Iris pigment epithelial cell (primary cell): ENCODE results near the gene ATP6V1C2.

ENCODE experiments used
- DNase-seq: peaks from one replicate; pipeline ENCODE4 v3.0.0-alpha.2; 2011; ENCODE audit warnings: low read depth

Gene ATP6V1C2

DNA sequence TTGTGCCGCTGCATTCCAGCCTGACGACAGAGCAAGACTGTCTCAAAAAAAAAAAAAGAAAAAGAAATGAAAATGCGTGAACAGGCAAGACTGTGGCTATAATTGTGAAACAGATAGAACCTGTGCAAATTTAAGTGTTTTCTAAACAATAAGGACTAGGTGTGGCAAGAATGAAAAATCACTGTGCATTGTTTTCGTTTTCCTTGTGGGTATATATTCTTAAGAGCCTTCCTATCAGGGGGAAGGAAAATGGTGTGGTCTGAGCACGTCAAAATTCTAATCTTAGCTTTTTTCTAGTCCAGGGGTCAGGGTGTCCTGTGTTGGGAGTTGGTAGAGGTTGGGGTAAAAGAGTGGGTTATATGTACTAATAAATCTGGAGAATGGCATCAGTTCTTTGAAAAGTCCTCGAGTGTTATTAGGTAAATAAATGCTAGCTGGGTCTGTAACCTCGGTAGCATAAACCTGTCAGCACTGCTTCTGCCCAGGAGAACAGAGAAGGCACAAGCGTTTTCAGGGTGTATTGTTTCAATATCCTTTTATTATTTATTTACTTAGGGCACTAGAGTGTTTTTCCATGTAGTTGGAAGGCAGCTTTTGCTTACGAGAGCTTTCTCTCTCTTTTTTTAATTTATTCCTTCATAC, 11.6 kb downstream of the ATP6V1C2 start:
- DNase-seq = no peak

- DNase-seq = no peak
Measured at GRCh38 chr2:10733566-10733925, 12.1 kb downstream of the ATP6V1C2 start.

- no peak for DNase-seq
Measured at GRCh38 chr2:10733980-10734379, 12.6 kb downstream of the ATP6V1C2 start.

DNA sequence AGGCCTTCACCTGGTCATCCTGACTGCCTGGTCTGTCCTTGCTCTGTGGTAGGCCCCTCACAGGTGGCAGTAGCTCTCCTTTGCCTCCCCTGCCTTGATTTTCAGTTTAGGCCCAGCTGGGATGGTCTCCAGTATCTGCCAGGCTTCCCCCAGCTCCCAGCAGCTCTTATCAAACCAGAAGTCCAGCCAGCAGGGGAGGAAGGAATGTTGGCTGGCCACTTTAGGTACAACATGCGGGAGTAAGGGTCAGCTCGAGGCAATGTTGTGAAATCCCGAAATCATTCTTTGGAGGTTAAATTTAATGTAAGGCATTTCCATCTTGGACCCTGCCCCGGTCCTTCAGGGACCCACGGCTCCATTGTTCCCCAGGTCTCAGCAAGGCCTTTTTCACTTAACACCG, 16.8 kb downstream of the ATP6V1C2 start:
- DNase-seq = no peak

- DNase-seq = no peak
Measured at GRCh38 chr2:10740226-10740625, 18.8 kb downstream of the ATP6V1C2 start.

DNA sequence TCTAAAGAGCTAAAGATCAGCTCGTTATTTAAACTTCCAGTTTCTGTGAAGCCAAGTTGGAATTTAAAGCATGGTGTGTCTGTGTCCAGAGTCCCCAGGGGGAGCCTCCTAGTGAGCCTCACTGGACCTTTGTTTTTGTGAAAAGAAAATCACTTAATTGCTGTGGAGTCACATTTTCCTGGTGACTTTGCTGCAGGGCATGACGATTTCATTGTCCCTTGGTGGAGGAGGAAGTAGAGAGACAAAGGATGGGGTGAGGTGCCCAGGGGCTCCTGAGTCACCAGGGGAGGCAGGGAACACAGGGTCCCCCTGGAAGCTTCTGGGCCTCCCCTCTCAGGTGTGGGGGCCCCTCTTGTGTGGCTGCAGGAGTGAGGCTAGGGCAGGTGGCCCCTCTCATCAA, 19.7 kb downstream of the ATP6V1C2 start:
- no peak for DNase-seq

DNA sequence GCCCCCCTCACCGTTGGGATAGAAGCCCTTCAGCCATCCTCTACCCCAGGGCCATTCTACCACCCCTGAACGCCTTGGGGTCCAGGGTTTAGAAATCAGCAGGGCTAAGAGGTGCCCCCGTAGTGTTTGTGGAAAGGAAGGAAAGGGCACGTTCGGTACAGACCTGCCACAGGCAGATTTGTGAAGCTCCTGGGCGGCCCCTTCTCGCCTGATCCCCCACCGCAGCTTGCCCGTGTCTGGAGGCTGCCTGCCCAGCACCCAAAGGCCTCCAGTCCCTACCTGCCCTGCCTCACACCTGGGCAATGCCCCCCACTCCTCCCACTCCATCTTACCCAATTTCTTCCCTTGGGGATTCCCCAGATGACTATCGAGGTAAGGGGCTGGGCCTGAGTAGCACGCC, 21.2 kb downstream of the ATP6V1C2 start:
- DNase-seq = no peak

GRCh38 chr2:10750610-10751009, 29.2 kb downstream of the ATP6V1C2 start:
- peak; percentile 49 for DNase-seq

DNA sequence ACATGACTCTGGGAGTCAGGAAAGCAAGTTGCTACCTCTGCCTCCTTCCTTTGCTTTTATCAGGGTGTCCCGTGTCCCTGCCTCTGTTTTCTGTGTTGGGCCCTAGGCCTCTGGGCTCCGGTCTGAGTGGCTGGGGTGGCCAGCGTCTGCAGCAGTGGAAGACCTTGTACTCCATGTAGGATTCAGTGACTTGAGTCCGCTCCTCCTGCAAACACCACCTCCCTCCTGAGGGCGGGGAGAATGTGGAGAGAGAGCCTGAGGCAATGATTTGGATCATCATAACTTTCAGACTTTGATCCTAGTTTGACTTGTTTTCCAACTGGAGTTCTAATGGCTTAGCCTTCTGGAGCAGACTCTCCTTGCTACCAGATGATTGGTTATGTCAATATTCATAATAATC, 30.8 kb downstream of the ATP6V1C2 start:
- DNase-seq = no peak

GRCh38 chr2:10753156-10753555, 31.7 kb downstream of the ATP6V1C2 start:
- no peak for DNase-seq

- no peak for DNase-seq
Measured at GRCh38 chr2:10753876-10754275, 32.4 kb downstream of the ATP6V1C2 start.

DNA sequence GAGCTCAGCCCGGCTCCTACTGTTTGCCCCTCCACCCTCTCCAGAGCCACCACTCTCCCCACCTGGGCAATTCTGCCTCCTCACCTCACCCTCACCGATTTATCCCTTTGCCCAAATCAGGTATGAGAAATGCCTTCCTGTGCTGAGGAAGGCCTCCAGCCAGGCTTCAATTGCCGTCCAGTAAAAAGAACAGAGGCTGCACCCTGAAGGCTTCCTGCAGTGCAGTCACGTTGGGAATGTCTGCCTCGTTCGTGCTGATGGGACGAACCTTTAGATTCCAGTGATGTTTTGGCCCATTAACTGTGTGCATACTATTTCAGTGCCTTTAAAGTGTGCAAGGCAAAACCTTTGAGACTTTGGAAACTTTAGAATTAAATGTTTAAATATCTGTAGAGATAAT, 34.2 kb downstream of the ATP6V1C2 start:
- no peak for DNase-seq

GRCh38 chr2:10757814-10758286, 36.4 kb downstream of the ATP6V1C2 start:
- DNase-seq = no peak

- no peak for DNase-seq
Measured at GRCh38 chr2:10759151-10759714, 37.8 kb downstream of the ATP6V1C2 start.

DNA sequence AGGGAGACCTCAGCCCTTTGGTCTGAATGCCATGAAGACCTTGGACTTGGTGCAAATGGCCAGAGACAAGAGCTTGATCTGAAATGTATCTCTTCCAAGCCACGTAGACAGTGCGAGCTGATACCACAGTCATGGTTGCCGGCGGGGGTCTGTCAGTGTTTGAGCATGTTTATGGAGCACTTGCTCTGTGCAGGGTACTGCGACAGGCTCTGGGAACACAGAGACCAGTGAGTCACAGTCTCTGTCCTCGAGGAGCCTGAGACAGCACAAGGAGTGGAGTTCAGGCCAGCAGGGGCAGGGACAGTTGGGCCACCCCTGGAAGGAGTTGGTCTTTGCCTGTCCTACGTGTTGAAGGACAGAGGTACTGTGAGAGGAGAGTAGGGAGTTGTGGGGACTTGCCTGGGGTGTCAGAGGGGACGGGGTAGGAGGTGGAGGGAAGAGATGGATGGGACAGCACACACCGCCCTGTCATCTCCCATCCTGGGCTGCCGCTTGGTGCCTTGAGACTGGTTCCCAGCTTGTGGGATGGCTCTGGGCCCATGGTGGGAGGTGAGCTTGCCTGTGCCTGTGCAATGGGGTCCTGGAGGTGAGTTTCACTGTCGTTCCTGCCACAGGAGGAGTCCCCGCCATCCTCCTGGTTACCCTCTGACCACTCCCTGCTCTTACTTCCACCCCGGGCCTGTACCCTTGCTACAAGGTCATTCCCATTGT, 39.5 kb downstream of the ATP6V1C2 start:
- no peak for DNase-seq

GRCh38 chr2:10761591-10761990, 40.2 kb downstream of the ATP6V1C2 start:
- no peak for DNase-seq

DNA sequence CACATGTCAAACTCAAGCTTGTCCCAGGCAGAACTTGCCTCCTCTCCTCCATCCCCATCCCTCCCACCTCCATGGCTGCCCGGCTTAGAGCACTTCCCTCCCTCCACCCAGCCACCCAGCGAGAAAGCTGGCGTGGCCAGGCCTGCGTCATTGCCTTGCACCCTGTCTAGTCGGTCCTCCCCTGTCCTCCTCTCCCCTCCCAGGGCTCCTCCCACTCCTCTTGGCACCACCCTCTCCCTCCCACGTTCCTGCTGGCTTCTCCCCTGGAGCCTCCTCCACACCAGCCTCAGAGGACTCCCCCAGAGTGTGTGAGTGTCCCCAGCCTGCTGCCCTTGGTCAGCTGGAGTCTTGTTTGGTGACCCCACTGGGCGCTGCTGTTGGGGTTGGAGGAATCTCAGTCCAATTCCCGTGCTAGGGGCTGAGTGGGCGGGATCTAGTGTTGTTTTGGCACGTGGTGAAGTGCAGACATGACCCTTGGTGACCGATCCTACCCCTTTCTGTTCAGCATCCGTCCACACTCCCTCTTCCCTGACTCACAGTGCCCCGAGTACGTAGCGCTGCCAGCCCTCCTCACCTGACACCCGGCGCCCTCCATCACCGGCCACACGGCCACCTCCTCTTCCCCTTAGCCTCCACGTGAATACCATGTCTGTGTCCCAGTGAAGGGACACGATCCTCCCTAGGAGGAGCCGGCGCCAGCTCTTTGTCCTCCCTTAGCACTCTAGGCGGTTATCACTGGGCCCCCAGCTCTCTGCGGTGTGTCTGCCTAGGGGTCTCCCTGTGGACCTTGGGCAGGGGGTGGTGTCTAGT, 41.4 kb downstream of the ATP6V1C2 start:
- peak; percentile 24 for DNase-seq

- DNase-seq = no peak
Measured at GRCh38 chr2:10763461-10763800, 42.0 kb downstream of the ATP6V1C2 start.

- no peak for DNase-seq
Measured at GRCh38 chr2:10764096-10764785, 42.8 kb downstream of the ATP6V1C2 start.

DNA sequence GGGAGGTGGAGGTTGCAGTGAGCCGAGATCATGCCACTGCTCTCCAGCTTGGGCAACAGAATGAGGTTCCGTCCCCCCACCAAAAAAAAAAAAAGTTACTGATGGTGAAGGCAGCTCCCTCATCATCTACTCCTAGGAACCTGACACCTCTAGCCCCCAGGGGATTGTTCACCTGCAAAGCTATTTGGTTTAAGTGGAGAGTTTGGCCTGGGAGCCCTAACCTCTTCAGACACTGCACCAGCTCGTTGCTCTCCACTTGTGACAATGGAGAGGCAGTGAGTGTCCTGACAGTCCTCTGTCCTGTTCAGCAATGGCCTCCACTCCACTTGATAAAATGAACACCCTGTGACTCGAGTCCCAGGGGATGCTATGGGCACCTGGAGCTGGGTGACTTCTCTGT, 43.5 kb downstream of the ATP6V1C2 start:
- no peak for DNase-seq

DNA sequence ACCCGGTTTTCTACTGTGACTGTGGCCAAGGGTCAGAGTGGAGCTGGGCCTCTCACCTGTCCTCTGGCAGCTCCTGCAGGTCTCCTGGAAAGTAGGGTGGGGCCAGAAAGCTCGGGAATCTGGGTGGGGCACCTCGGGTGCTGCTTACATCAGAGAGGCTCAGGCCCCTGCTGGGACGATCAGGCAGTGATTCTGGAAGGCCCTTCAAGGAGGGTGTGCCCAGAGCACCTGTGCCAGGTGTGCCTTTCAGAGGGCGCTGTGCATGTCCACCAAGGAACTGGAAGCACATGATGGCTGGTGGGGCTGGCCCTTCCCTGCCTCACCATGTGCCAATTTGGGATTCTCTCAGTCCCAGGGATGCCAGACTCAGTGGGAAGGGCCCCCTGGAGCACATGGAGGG, 44.0 kb downstream of the ATP6V1C2 start:
- DNase-seq = no peak

- DNase-seq = no peak
Measured at GRCh38 chr2:10765914-10766313, 44.5 kb downstream of the ATP6V1C2 start.
